H1 (cell line): Measurements from ENCODE around the gene KRTDAP. TPM values are rescaled to one million over a fixed set of nuclear protein-coding genes. Genes with fewer than 3 reads are reported as not detected.

Source experiments
- ATF2 ChIP-seq: IDR thresholded peaks from 2 replicates; pipeline ENCODE4 v1.6.1; 2012; ENCODE audit warnings: low read length, inconsistent platforms
- BRCA1 ChIP-seq: IDR thresholded peaks from 2 replicates; pipeline ENCODE4 v1.6.1; 2012; ENCODE audit warnings: low read depth, low read length, improper control_type of control experiment
- CHD1 ChIP-seq: IDR thresholded peaks from 2 replicates; pipeline ENCODE4 v1.6.1; 2012; ENCODE audit warnings: low read depth, low read length, improper control_type of control experiment
- JUND ChIP-seq: IDR thresholded peaks from 2 replicates; pipeline ENCODE4 v1.6.1; 2011; ENCODE audit warnings: mild to moderate bottlenecking, improper control_type of control experiment, low read length
- KDM1A ChIP-seq: fragments of 200-600, 300-600 bp; sonication (generic); IDR thresholded peaks from 2 replicates; pipeline ENCODE4 v1.7.1; 2016; ENCODE audit warnings: mild to moderate bottlenecking, low read length, borderline replicate concordance
- NANOG ChIP-seq: IDR thresholded peaks from 2 replicates; pipeline ENCODE4 v1.6.1; 2011; ENCODE audit warnings: low read length, low read depth, mild to moderate bottlenecking, inconsistent platforms; ENCODE audit not compliant: insufficient read depth, poor library complexity, severe bottlenecking
- POLR2AphosphoS5 ChIP-seq: IDR thresholded peaks from 2 replicates; pipeline ENCODE4 v1.6.1; 2011; ENCODE audit warnings: low read depth, low read length
- RAD21 ChIP-seq, 2 experiments: IDR thresholded peaks in 1 of 2; conservative IDR thresholded peaks in 1 of 2; 2 replicates each; pipeline ENCODE4 v1.6.1; 2011; ENCODE audit warnings: low read depth in 2 of 2, low read length in 2 of 2, improper control_type of control experiment in 1 of 2, inconsistent platforms in 1 of 2, mild to moderate bottlenecking in 1 of 2, moderate library complexity in 1 of 2
- SP4 ChIP-seq: IDR thresholded peaks from 2 replicates; pipeline ENCODE4 v1.6.1; 2012; ENCODE audit warnings: low read length, inconsistent platforms
- TAF1 ChIP-seq: IDR thresholded peaks from 2 replicates; pipeline ENCODE4 v1.6.1; 2011; ENCODE audit warnings: mild to moderate bottlenecking, low read depth, low read length
- polyA plus RNA-seq, 7 experiments: library from polyadenylated mRNA; depleted of rRNA in 3 of 7; stranded (reverse) in 5 of 7; unstranded in 2 of 7; fragments of >200 nt in 5 of 7; fragments of 200-250 nt in 2 of 7; gene quantifications; 1 replicate in 5 of 7; 2 replicates in 1 of 7; 4 replicates in 1 of 7; pipeline versions ENCODE4 v1.2.1 to v1.2.3, GENCODE V29; 2011 to 2013; ENCODE audit warnings: missing spikeins in 2 of 7, mixed read lengths in 2 of 7
- total RNA-seq: library from RNA; stranded (reverse); fragmentation: NEBNext Ultra II Directional; extraction: Animal tissue kit (Norgen Biotek cat#: 25700); gene quantifications from 2 replicates; pipeline ENCODE4 v1.2.1, GENCODE V29; 2021

KRTDAP gene
- total and polyA plus RNA-seq, 2 of the 8 experiments (the other 6 are each of a cell fraction or from before 2014, with no cell fraction given): 0.69 to 0.88 TPM

- TF ChIP-seq CHD1 (no peak), BRCA1 (no peak), KDM1A (no peak), NANOG (no peak), TAF1 (no peak), JUND (no peak), POLR2AphosphoS5 (no peak), SP4 (no peak), ATF2 (no peak), RAD21 (IDR thresholded peaks at IDR 0.05 in 1 of 2, conservative IDR thresholded peaks at IDR 0.05 in 1 of 2; ENCODE audit: low read depth in 2 of 2, low read length in 2 of 2) (no peak)
- TF ChIP-seq, all 59 proteins: peak for 3
Measured at GRCh38 chr19:35514282-35514809, 24.1 kb upstream of the KRTDAP start (continued).
